Measurements from ENCODE around the gene RGL1.

Gene RGL1

GRCh38 chr1:183910845-183911244, 105.9 kb downstream of the RGL1 start:
- H3K27me3 ChIP-seq (replicated peaks), result no peaks in the 10 kb centered on the region
- no peak for TF ChIP-seq CTCF (IDR thresholded peaks at IDR 0.05; ENCODE audit: low read depth, low read length, missing control alignments)
- in situ Hi-C loops (cut with HindIII; ENCODE audit: low pct_ligation_motif_present, low sequenced_read_pairs), result no loop called here
- H3K27ac ChIP-seq, result no peak overlapping the region
- peaks cover 27% of the 10 kb centered on the region for H3K36me3 ChIP-seq (replicated peaks)
- no peak for DNase-seq
- H3K4me3 ChIP-seq (ENCODE audit: low read depth, low read length), result no peak overlapping the region

- in situ Hi-C loops (cut with HindIII; ENCODE audit: low pct_ligation_motif_present, low sequenced_read_pairs), result no loop called here
- no peak for DNase-seq
- no peaks in the 10 kb centered on the region for H3K27me3 ChIP-seq (replicated peaks)
- no peak for TF ChIP-seq CTCF (IDR thresholded peaks at IDR 0.05; ENCODE audit: low read depth, low read length, missing control alignments)
- H3K4me3 ChIP-seq (ENCODE audit: low read depth, low read length), result no peak overlapping the region
- no peak overlapping the region for H3K27ac ChIP-seq
- peaks cover 27% of the 10 kb centered on the region for H3K36me3 ChIP-seq (replicated peaks)
Observed at GRCh38 chr1:183911285-183911684, 106.4 kb downstream of the RGL1 start.

GRCh38 chr1:183912265-183912886, 107.5 kb downstream of the RGL1 start:
- Histone ChIP-seq H3K36me3 (replicated peaks) (peaks cover 29% of the 10 kb centered on the region), H3K27ac (no peak overlapping the region), H3K27me3 (replicated peaks) (no peaks in the 10 kb centered on the region), H3K4me3 (ENCODE audit: low read depth, low read length) (no peak overlapping the region)
- no peak for DNase-seq
- in situ Hi-C loops (cut with HindIII; ENCODE audit: low pct_ligation_motif_present, low sequenced_read_pairs), result no loop called here
- no peak for TF ChIP-seq CTCF (IDR thresholded peaks at IDR 0.05; ENCODE audit: low read depth, low read length, missing control alignments)

GRCh38 chr1:183913567-183913993, 108.7 kb downstream of the RGL1 start:
- no peak overlapping the region for H3K27ac ChIP-seq
- in situ Hi-C loops (cut with HindIII; ENCODE audit: low pct_ligation_motif_present, low sequenced_read_pairs), result no loop called here

GRCh38 chr1:183914276-183914675, 109.4 kb downstream of the RGL1 start:
- no peak overlapping the region for H3K4me3 ChIP-seq (ENCODE audit: low read depth, low read length)
- H3K27ac ChIP-seq, result no peak overlapping the region
- DNase-seq, result no peak
- H3K36me3 ChIP-seq (replicated peaks), result peaks cover 17% of the 10 kb centered on the region
- TF ChIP-seq CTCF (IDR thresholded peaks at IDR 0.05; ENCODE audit: low read depth, low read length, missing control alignments), result no peak
- in situ Hi-C loops (cut with HindIII; ENCODE audit: low pct_ligation_motif_present, low sequenced_read_pairs), result no loop called here
- no peaks in the 10 kb centered on the region for H3K27me3 ChIP-seq (replicated peaks)

More at GRCh38 chr1:183913567-183913993, 108.7 kb downstream of the RGL1 start:
- no peak for DNase-seq
- peaks cover 23% of the 10 kb centered on the region for H3K36me3 ChIP-seq (replicated peaks)
- TF ChIP-seq CTCF (IDR thresholded peaks at IDR 0.05; ENCODE audit: low read depth, low read length, missing control alignments), result no peak
- H3K27me3 ChIP-seq (replicated peaks), result no peaks in the 10 kb centered on the region
- H3K4me3 ChIP-seq (ENCODE audit: low read depth, low read length), result no peak overlapping the region

GRCh38 chr1:183914891-183915290, 110.0 kb downstream of the RGL1 start:
- no peak for TF ChIP-seq CTCF (IDR thresholded peaks at IDR 0.05; ENCODE audit: low read depth, low read length, missing control alignments)
- no peak for DNase-seq
- Histone ChIP-seq H3K27ac (peak overlapping the region; percentile 88), H3K36me3 (replicated peaks) (peaks cover 17% of the 10 kb centered on the region), H3K4me3 (ENCODE audit: low read depth, low read length) (no peak overlapping the region), H3K27me3 (replicated peaks) (no peaks in the 10 kb centered on the region)
- in situ Hi-C loops (cut with HindIII; ENCODE audit: low pct_ligation_motif_present, low sequenced_read_pairs), result no loop called here
